GM19324 (cell line): ENCODE measurements around the gene DNAJC8.

ENCODE experiments used
- ATAC-seq: cut with Tn5 transposase; IDR thresholded peaks from one replicate; pipeline ENCODE4 v1.9.1; 2021; ENCODE audit warnings: mild to moderate bottlenecking, moderate library complexity; ENCODE audit not compliant: unreplicated experiment, low FRiP score

The DNAJC8 gene

DNA sequence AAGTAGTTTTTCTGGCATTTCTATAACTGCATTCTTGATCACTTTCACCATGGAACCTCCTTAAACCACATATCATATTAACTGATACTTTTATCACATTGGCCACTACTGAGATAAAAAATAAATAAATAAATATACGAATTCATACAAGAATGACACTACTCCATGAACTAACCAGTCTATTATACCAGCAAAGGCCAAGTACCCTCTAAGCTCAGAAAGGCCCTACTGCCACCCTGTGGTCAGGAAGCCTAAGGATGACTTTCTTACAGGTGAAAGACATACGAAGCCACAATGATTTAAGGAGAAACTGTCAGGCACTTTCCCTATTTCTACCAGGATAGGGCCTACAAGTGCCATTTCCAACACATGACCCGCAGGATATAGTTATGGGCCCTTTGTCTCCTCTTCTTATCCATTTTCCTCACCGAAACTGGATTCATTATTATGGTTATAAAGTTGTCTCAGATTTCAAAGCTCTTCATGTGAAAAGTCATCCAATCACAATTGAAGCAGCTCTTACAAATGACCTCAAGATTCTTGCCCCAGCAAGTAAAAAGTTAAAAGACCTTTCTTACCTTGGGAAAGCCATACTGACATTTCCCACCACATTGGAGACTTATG is 23.9 kb downstream of the DNAJC8 start:
- ATAC-seq: no peak

DNA sequence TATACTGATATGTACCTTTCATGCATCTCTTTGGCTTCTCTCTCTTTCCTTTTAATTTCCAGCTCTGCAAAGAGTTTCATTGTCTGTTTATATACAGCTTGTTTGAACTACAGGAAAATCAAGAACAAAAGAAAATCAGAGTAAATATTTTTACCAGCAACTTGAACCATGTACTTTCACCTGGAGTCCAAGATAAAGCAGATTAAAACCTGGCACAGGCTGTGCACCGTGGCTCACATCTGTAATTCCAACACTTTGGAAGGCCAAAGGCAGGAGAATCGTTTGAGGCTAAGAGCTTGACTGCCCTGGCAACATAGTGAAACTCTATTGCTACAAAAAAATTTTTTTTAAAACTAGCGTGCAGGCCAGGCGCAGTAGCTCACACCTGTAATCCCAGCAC is 27.6 kb downstream of the DNAJC8 start:
- ATAC-seq: no peak

- peak; percentile 10 for ATAC-seq
Observed at GRCh38 chr1:28200234-28200873, 32.5 kb downstream of the DNAJC8 start.

DNA sequence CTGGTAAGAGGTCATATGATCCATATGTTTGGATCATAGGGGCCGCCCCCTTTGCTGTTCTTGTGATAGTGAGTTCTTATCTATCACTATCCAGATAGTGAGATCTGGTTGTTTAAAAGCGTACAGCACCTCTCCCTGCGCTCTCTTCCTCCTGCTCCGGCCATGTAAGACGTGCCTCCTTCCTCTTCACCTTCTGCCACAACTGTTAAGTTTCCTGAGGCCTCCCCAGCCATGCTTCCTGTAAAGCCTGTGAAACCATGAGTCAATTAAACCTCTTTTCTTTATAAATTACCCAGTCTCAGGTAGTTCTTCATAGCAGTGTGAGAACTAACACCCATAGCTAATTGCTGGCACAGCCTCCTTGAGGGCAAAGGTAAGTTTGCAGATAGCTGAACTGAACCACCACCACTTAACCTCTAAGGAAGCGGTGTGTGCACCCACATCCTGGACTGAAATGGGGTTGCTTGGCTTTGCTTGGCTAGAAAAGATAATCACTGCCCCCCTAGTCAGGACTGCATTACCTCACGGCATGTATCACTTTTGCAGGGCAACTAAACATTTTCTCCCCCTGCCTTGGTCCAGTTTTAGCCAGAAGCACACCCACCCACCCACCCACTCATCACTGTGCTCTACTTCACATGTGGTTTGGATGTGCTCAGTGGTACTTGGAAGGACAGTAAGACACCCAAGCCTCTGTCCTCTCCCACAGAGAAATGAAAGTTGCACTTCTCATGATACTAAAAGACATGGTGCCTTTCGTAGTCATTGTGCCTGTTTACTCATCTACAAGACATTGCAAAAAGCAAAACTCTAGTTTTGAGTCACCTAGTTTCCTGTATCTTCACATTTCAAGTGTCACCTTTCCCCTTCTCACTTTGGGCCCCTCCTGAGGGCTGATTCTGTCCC is 33.2 kb downstream of the DNAJC8 start:
- peak; percentile 76 for ATAC-seq

DNA sequence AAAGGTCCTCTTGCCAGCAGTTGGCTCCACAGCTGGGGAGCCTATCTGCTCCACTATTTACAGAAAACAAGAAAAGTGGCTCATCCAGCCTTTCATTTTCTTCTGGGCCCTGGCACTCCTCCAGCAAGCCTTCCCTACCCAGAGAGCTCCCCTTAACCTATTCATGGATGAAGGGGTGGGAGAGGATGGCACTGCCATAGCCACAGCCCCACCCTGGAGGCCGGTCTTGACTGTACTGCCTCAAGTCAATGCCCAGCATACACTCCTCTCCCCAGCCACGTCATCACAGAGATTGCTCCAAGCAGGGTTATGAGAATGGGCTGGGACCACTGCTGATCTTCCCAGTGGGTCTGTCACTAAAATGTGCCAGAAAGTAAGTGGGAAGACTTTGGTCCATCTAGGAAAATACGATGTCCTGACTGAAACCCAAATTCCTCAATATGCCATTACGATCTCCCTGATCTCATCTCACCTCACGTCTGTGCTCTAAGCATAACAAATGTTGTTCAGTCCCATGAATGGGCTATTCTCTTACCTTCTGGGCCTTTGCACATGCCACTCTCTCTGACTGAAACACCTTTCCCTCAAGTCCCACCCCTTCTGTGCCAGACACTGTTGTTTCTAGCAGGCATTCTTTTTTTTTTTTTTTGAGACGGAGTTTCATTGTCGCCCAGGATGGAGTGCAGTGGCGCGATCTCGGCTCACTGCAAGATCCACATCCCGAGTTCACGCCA is 35.0 kb downstream of the DNAJC8 start:
- no peak for ATAC-seq

DNA sequence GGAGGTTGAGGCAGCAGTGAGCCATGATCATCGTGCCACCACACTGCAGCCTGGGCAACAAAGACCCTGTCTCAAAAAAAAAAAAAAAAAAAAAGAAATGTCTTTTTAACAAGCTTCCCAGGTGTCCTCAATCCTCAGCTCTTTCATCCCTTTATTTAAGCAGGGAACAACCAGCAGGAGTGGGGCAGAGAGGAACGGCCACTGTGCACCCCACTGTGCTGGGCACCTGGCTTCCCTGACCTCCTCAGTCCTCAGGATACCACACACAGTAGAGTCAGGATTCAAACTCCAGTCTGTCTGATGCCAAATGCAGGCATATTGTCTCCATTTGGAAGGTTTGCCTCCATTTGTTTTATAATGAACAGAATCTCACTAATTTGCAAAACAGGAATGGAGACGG is 36.5 kb downstream of the DNAJC8 start:
- no peak for ATAC-seq

- no peak for ATAC-seq
Observed at GRCh38 chr1:28195780-28196179, 37.0 kb downstream of the DNAJC8 start.

GRCh38 chr1:28194326-28195035 is 38.3 kb downstream of the DNAJC8 start:
- no peak for ATAC-seq

- ATAC-seq: no peak
Observed at GRCh38 chr1:28193701-28194161, 39.1 kb downstream of the DNAJC8 start.

DNA sequence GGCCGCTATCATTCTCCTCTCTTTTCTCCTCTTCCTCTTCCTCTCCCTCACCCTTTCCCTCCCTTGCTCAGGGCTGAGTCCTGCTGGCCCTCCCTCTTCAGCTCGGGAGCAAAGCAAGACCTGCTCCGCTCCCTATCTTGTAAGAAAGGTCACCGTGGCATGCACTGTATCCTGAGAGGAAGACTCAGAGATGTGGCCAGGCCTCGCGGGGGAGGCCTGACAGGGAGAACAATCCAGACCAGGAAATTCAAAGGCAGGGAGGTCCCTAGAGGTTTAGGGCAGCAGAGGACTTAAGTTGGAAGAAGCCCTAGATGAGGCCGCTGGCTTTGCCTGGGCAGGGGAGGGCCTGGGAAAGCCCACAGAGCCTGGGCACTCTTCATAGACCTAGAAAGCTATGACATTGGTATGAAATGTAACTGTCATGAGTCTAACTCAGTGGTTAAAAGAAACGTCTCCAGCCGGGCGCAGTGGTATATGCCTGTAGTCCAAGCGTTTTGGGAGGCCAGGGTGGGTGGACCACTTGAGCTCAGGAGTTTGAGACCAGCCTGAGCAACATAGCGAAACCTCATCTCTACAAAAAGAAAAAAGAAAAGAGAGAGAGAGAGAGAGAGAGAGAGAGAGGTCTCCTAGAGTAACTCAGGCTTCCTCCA is 41.7 kb downstream of the DNAJC8 start:
- no peak for ATAC-seq

- ATAC-seq: no peak
Observed at GRCh38 chr1:28190337-28190979, 42.4 kb downstream of the DNAJC8 start.

- no peak for ATAC-seq
Observed at GRCh38 chr1:28185071-28185470, 47.8 kb downstream of the DNAJC8 start.

- no peak for ATAC-seq
Observed at GRCh38 chr1:28180306-28181305, 52.2 kb downstream of the DNAJC8 start.

DNA sequence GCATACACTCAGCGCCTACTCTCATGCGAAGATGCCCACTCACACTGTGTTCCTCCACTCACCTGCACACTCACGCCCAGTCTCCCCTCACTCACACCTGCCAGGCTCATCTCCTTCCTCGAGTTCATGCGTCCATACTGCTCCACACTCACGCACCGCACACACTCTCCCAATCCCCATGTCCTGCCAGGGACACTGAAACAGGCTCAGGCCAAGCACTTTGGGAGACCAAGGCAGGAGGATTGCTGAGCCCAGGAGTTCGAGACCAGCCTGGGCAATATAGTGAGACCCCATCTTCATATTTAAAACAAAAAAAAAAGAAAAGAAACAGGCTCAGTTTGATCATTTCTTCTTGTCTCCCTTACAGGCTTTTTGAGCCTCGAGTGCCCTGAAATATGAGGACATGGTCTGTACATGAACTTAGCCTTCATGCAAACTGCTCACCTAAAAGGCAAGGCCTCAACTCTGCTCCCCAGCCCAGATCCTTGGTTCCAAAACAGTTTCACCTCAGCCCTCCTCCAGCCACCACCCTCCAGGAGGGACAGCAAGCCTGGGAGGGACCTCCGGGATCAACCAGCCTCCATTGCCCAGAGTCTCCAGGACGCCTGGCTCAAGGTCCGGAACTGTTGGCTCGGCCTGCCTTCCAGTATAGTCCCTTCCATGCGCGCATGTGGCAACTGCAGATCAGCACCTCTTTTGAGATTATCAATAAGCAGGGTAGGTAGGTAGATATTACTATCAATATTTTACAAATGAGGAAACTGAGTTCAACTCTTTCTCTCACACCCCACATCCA is 53.9 kb downstream of the DNAJC8 start:
- ATAC-seq: no peak

DNA sequence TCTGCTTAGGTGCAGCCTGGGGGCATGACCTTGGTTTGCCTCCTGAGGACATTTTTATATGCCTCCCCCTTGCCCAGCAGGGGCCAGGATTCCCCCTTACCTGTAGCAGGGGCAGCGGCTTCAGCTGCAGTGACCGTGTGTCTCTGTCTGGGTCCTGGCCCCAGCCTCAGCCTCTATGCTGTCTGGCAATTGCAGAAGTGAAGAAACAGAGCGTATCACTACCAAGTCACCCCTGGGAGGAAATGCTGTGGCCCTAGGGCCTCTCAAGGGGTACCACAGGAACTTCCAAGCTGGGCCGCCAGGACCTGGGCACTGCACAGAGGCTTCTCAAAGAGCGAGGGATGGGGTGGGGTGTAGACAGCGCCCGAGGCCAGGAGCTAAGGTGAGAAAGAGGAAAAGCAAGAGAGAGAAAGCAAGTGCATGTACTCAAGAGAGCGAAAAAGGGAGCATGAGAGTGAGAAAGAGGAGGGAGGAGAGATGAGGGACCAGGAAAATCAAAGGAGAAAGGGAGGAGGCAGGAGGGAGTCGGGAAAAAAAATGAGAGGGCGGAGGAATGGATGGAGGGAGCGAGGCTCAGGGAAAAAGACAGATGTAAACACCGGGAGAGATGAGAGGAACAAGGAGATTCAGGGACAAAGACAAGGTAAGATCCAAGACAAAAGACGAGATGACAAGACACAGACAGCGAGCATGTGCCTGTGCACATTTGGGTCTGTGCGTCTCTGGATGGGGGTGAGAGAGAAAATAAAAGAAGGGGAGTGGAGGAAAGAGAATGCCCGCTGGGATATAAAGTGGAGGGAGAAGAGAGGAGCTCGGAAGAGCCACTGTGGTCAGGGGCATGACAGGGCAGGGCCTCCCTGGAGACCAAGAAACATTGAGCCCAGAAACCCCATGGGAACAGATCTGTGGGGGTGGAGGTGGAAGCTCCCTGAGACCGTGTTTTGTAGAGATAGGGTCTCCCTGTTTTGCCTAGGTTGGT is 56.0 kb downstream of the DNAJC8 start, which contains the start of gene PTAFR:
PTAFR (minus strand) TSS at position 199 of the 979 bp plus-strand sequence. CDS start 25,669 bp downstream, outside the sequence.
- no peak for ATAC-seq
